Left lung (tissue), 10 donors: Measurements from ENCODE around the gene ME3. TPM values are rescaled to one million over a fixed set of nuclear protein-coding genes. Genes with fewer than 3 reads are reported as not detected.

ENCODE experiments used
- ATAC-seq: fragments of 200-7000 bp; cut with Tn5 transposase; one replicate; pipeline ENCODE4 v1.9.1; 2020; ENCODE audit warnings: moderate library complexity
- DNase-seq, 4 donors: peaks; one replicate each; pipeline ENCODE4 v3.0.0-alpha.2; 2013 to 2020
- H3K27ac ChIP-seq, 2 donors: fragments of 200-600 bp; sonication (generic) in 1 of 2; one replicate each; pipeline versions ENCODE4 v1.5.0 to v1.8.0; 2020 to 2021
- H3K27me3 ChIP-seq, 2 donors: fragments of 200-600 bp; sonication (generic) in 1 of 2; one replicate each; pipeline versions ENCODE4 v1.5.0 to v1.8.0; 2020 to 2021
- H3K36me3 ChIP-seq, 2 donors: fragments of 200-600 bp; sonication (generic) in 1 of 2; one replicate each; pipeline versions ENCODE4 v1.5.0 to v1.8.0; 2020 to 2021
- H3K4me1 ChIP-seq, 2 donors: fragments of 200-600 bp; one replicate each; pipeline ENCODE4 v1.8.0; 2021
- H3K4me3 ChIP-seq, 2 donors: fragments of 200-600 bp; sonication (generic) in 1 of 2; one replicate each; pipeline versions ENCODE4 v1.5.0 to v1.8.0; 2020 to 2021; ENCODE audit warnings: mild to moderate bottlenecking in 1 of 2
- H3K9me3 ChIP-seq, 2 donors: fragments of 200-600 bp; sonication (generic) in 1 of 2; one replicate each; pipeline versions ENCODE4 v1.5.0 to v1.8.0; 2020 to 2021
- intact Hi-C, 2 donors: fragments of 100-400 bp; cut with DNase I; formaldehyde crosslinking; loops; one replicate each; pipeline versions ENCODE4 v1.11.2 to v1.14.2; 2022
- polyA plus RNA-seq, 6 donors: library from polyadenylated mRNA; unstranded; fragments of 120-200 nt; gene quantifications; one replicate each; pipeline ENCODE4 v1.2.1, GENCODE V29; 2013; ENCODE audit not compliant: insufficient read length in 6 of 6
- total RNA-seq, 2 donors: library from RNA; stranded (reverse); fragmentation: NEBNext Ultra II Directional; extraction: Animal tissue kit (Norgen Biotek cat#: 25700); gene quantifications; one replicate each; pipeline ENCODE4 v1.2.1, GENCODE V29; 2021
- TF ChIP-seq, protein P1 (sequence below), 2 donors: fragments of 200-600 bp; sonication (generic) in 1 of 2; IDR thresholded peaks; one replicate each; pipeline versions ENCODE4 v1.5.0 to v1.8.0; 2021; ENCODE audit warnings: antibody characterized with exemption in 2 of 2
- donor health status: DM: no; HTN: yes; CAD: no.
- donor health status: DM: no; HTN: no; CAD: no.

The ME3 gene
- total and polyA plus RNA-seq, 8 donors = 21.6 to 44.6 (median 30.5) TPM

DNA sequence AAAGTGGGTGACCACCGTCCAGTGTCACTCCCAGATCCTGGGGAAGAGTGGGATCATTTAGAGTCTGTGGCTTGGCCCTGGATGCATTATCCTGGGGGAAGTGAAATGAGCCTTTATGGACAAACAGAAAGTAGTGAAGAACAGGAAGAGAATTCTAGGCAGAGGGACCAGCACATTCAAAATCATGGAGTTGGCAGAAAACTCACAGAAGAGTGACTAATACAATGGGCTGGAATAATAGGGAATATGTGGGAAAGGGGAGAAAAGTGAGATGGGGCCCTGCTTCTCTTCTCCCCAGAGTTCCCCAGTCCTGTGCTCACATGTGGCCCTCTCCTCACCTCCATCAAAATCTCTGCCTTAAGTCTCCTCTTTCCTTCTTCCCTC, 213.4 kb downstream of the ME3 start:
- H3K4me3 ChIP-seq = no peak overlapping the region
- H3K9me3 ChIP-seq = no peaks in the 10 kb centered on the region
- no peaks in the 10 kb centered on the region for H3K27me3 ChIP-seq
- peak overlapping the region in 1 of 2 donors; percentile 6 for H3K27ac ChIP-seq
- intact Hi-C loops = loop anchor here in 1 of 2 donors (5.0 to 10.0 kb wide), 2 partner anchors 156 to 358 kb away; no protein-coding TSS in a partner anchor
- peaks cover 0 to 6% of the 10 kb centered on the region in 2 donors for H3K36me3 ChIP-seq
- peaks cover 4 to 15% of the 10 kb centered on the region in 2 donors for H3K4me1 ChIP-seq
- TF ChIP-seq, protein P1, sequence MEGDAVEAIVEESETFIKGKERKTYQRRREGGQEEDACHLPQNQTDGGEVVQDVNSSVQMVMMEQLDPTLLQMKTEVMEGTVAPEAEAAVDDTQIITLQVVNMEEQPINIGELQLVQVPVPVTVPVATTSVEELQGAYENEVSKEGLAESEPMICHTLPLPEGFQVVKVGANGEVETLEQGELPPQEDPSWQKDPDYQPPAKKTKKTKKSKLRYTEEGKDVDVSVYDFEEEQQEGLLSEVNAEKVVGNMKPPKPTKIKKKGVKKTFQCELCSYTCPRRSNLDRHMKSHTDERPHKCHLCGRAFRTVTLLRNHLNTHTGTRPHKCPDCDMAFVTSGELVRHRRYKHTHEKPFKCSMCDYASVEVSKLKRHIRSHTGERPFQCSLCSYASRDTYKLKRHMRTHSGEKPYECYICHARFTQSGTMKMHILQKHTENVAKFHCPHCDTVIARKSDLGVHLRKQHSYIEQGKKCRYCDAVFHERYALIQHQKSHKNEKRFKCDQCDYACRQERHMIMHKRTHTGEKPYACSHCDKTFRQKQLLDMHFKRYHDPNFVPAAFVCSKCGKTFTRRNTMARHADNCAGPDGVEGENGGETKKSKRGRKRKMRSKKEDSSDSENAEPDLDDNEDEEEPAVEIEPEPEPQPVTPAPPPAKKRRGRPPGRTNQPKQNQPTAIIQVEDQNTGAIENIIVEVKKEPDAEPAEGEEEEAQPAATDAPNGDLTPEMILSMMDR (IDR thresholded peaks at IDR 0.05) = no peak
- no peak for DNase-seq
- ATAC-seq = no peak

DNA sequence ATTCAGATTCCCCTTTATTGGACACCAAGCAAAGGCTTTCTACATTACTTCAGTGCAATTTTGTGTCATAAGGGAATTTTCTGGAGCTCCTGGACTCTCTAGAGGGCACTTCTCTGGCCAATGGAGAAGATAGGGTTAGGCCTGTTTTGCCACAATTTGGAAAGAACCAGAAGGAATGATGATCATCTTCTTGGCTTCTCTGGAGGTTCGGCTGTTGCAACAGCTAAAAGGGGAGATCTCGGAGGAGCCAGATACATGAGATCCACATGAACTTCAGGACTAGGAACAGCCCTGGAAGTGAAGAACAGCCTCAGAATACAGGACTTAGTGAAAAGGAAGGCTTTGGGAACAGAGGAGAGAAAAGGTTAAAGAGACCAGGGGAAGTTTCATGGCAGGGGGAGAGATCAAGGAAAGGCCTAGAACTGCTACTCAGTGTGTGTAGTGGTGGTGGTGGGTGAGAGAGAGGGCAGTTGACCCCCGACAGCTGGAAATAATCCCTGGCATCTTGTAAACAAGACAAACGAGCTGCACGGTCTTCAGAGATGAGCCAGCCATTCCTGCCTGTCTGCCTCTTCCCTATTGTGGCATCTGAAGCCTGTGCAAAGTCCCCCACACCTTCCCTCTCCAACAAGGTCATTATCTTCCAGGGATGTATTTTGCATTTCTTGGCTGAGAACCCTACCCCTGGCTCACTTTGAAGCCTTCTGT, 214.0 kb downstream of the ME3 start:
- H3K4me3 ChIP-seq = no peak overlapping the region
- intact Hi-C loops = loop anchor here in 1 of 2 donors (5.0 to 10.0 kb wide), 2 partner anchors 156 to 359 kb away; no protein-coding TSS in a partner anchor
- H3K9me3 ChIP-seq = no peaks in the 10 kb centered on the region
- ATAC-seq (no peak), DNase-seq (no peak)
- peaks cover 4 to 15% of the 10 kb centered on the region in 2 donors for H3K4me1 ChIP-seq
- H3K27me3 ChIP-seq = no peaks in the 10 kb centered on the region
- TF ChIP-seq, protein P1 (IDR thresholded peaks at IDR 0.05) = no peak
- H3K36me3 ChIP-seq = peaks cover 0 to 5% of the 10 kb centered on the region in 2 donors
- H3K27ac ChIP-seq = peak overlapping the region in 1 of 2 donors; percentile 6

DNA sequence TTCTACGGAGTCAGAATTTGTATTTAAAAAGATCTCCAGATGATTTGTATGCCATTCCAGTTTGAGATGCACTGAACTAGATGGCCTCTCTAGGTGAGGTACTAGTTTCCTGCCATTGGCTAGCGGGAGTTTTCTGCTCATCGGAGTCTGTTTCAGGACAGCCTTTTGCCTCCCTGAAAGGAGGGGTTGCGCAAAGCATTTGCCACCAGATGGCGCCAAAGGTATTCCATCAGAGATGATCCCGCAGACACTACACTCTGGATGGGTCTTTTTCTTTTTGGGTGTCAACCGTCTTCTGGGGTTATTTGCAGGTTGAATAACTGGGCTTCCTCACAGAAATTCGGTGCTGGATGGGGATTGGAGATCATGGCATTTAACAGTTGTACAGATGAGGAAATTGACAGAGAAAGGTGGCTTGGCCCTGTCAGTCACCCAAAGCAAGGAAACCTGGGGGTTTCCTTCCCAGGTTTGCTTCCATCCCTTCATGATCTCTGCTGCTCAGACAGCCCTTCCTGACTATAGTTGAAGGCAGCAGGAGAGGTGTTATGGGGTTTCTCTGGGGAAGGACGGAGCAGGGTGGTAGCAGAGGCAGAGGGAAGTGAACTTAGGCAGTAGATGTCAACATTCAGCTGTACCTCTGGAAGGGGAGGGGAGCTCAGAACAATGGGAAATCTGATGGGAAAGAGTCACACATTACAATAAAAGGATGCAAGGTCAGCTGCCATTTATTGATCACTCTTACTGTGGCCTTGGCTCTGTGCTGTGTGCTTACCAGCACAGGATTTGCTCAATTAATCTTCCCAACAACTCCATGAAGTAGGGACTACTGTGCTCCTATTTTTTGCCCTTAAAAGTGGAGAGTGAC, 216.1 kb downstream of the ME3 start:
- no peaks in the 10 kb centered on the region for H3K9me3 ChIP-seq
- no peak overlapping the region for H3K4me3 ChIP-seq
- peak; percentile 89 for ATAC-seq
- TF ChIP-seq, protein P1 (IDR thresholded peaks at IDR 0.05) = peak; percentile 92 to 93
- peak; percentile 73 to 87 (median 77) for DNase-seq
- no peaks in the 10 kb centered on the region for H3K27me3 ChIP-seq
- no peaks in the 10 kb centered on the region for H3K36me3 ChIP-seq
- intact Hi-C loops = loop anchor here in 1 of 2 donors (5.0 to 10.0 kb wide), 2 partner anchors 158 to 361 kb away; no protein-coding TSS in a partner anchor
- H3K27ac ChIP-seq = no peak overlapping the region
- peaks cover 4 to 15% of the 10 kb centered on the region in 2 donors for H3K4me1 ChIP-seq

DNA sequence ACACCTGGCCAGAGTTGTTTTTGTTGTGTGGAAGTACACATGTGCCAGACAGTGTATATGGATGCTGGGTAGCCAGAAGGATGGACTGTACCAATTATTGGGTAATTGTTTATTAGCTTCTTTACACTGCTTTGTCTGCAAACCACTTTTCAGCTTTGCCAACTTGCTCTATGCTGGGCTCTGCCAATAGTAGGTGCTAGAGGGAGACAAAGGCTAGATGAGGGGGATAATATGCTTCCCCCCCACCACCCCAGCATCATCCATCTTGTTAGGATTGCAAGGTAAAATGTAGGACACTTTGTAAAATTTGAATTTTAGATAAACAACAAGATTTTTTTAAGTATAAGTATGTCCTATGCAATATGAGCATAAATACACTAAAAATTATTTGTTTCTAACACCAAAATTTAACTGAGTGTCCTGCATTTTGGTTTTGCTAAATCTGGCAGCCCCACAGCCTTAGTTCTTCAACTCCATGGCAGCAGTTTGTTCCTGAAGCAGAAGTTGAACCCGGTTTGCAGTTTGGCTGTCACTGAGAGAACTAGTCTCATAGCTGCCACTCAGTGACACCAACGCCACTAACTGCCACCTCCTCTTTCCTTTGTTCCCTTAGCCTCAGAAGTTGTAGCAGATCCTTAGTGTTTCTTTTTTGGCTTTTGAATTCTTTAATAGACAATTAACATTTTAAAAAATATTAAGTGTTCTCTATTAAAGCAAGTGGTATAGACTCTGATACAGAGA, 219.0 kb downstream of the ME3 start:
- Histone ChIP-seq H3K4me3 (no peak overlapping the region), H3K9me3 (no peaks in the 10 kb centered on the region), H3K27ac (no peak overlapping the region), H3K27me3 (no peaks in the 10 kb centered on the region), H3K4me1 (peaks cover 0 to 7% of the 10 kb centered on the region in 2 donors), H3K36me3 (no peaks in the 10 kb centered on the region)
- DNase-seq = no peak
- TF ChIP-seq, protein P1 (IDR thresholded peaks at IDR 0.05) = no peak
- no peak for ATAC-seq
- intact Hi-C loops = loop anchor here in 1 of 2 donors (10.0 kb wide), 1 partner anchor 161 kb away; no protein-coding TSS in a partner anchor
